Stimulated activated effector memory CD8-positive, alpha-beta T cell treated with anti-CD3 and anti-CD28 coated beads, Interleukin-12 subunit alpha, Interleukin-12 subunit beta, amount 100 ng/mL, for 72 hours (primary cell): ENCODE results near the gene GORASP2.

Experiments used
- ATAC-seq: fragments of 150-1000 bp; cut with Tn5 transposase; 2 replicates; pipeline ENCODE4 v1.10.0; 2021
- DNase-seq, 2 donors: peaks; one replicate each; pipeline ENCODE4 v3.0.0; 2021 to 2022; ENCODE audit warnings: low spot score in 2 of 2
- H3K27ac Mint-ChIP-seq: one replicate; pipeline ENCODE4 v1.8.0; 2022; ENCODE audit warnings: mild to moderate bottlenecking, mixed read lengths
- H3K36me3 Mint-ChIP-seq: one replicate; pipeline ENCODE4 v1.8.0; 2022; ENCODE audit warnings: mild to moderate bottlenecking, mixed read lengths
- H3K4me1 Mint-ChIP-seq: one replicate; pipeline ENCODE4 v1.8.0; 2022; ENCODE audit warnings: mixed read lengths
- H3K4me3 Mint-ChIP-seq: one replicate; pipeline ENCODE4 v1.8.0; 2022; ENCODE audit warnings: mild to moderate bottlenecking, mixed read lengths
- H3K9me3 Mint-ChIP-seq: one replicate; pipeline ENCODE4 v1.8.0; 2022; ENCODE audit warnings: mixed read lengths

The GORASP2 gene

DNA sequence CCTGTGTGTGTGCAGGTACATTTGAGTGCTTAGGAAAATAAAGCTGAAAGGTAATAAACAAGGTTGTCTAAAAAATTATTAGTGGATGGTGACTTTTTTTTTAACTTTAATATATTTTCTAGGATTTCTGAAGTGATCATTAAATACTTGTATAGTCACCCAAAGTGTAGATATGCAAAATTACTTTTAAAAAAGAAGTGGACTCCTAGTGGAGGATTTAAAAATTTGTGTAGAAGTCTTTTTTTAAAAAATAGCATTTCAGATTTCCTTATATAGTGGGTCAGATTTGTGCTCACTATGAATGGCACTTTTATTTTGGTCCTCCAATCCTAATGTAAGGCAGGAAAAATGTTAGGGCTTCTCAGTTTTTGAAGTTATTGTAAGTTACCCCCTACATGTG is 3.9 kb downstream of the GORASP2 start:
- peaks cover 32% of the 10 kb centered on the region for H3K4me1 Mint-ChIP-seq
- H3K36me3 Mint-ChIP-seq, result peaks cover 82% of the 10 kb centered on the region
- no peak for ATAC-seq
- no peak for DNase-seq
- H3K27ac Mint-ChIP-seq, result no peak overlapping the region
- H3K4me3 Mint-ChIP-seq, result no peak overlapping the region
- no peaks in the 10 kb centered on the region for H3K9me3 Mint-ChIP-seq

DNA sequence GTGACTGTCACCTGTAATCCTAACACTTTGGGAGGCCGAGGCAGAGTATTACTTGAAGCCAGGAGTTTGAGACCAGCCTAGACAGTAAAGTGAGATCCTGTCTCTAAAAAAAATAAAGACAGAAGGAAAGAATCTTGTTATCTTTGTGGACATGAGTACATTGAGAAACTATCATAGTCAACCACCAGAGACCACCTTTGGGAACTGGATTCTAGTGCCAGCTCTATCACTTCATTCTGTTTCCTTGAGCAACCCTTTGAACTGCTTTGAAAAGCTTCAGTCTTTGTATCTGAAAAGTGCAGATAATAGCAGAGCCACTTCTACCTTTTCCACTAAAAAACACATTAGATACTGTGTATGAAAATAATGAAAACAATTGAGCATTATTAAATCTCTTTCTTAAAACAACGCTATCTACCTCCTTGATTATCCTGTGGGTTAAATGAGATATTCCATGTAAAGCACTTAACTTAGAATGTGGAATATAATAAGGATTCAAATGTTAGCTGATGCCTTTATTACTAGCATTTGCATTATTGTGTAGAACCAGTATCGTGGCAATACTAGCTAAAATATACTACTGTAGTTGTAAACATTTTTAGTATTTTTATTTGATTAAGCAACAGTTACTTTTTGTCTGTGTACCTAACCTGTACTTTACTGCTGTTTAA is 8.8 kb downstream of the GORASP2 start:
- DNase-seq (no peak), ATAC-seq (no peak)
- H3K27ac Mint-ChIP-seq, result peak overlapping the region; percentile 54
- H3K36me3 Mint-ChIP-seq, result peaks cover 66% of the 10 kb centered on the region
- peaks cover 40% of the 10 kb centered on the region for H3K4me1 Mint-ChIP-seq
- no peak overlapping the region for H3K4me3 Mint-ChIP-seq
- no peaks in the 10 kb centered on the region for H3K9me3 Mint-ChIP-seq

DNA sequence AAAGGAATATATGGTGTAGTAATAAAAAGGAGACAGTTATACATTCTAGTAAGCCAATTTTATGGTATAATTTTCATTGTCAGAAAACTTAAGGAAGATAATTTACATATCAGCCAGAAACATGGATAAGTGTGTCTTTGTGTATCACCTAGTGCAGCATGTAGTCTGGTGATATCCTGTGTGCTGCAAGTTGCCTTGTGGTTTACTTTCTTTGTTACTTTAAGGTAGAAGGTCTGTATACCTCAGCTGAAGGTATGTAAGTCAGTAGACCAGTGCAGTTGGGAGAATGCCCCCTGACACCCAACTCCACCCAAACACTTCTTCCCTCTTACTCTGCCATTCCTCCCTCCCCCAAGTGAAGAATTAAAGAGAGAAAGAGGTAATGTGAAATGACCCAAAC is 11.0 kb downstream of the GORASP2 start:
- H3K9me3 Mint-ChIP-seq, result no peaks in the 10 kb centered on the region
- ATAC-seq (no peak), DNase-seq (no peak)
- H3K36me3 Mint-ChIP-seq, result peaks cover 49% of the 10 kb centered on the region
- no peak overlapping the region for H3K27ac Mint-ChIP-seq
- H3K4me1 Mint-ChIP-seq, result peaks cover 50% of the 10 kb centered on the region
- H3K4me3 Mint-ChIP-seq, result no peak overlapping the region

DNA sequence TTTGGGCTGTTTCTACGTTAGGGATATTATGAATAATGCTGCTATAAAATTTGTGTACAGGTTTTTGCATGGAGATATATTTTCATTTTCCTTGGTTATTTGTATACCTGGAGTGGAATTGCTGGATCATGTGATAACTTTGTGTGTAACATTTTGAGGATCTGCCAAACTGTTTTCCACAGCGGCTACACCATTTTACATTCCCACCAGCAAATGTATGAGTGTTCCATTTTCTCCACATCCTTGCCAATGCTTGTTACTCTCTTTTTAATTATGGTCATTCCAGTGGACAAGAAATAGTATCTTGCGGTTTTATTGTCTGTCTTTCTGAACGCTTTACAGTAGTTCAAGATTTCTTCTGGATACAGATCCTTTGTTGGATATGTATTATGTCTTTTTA is 13.6 kb downstream of the GORASP2 start:
- Mint-ChIP-seq H3K4me3 (no peak overlapping the region), H3K4me1 (peaks cover 48% of the 10 kb centered on the region), H3K27ac (no peak overlapping the region), H3K36me3 (peaks cover 32% of the 10 kb centered on the region), H3K9me3 (no peaks in the 10 kb centered on the region)
- DNase-seq (no peak), ATAC-seq (no peak)

DNA sequence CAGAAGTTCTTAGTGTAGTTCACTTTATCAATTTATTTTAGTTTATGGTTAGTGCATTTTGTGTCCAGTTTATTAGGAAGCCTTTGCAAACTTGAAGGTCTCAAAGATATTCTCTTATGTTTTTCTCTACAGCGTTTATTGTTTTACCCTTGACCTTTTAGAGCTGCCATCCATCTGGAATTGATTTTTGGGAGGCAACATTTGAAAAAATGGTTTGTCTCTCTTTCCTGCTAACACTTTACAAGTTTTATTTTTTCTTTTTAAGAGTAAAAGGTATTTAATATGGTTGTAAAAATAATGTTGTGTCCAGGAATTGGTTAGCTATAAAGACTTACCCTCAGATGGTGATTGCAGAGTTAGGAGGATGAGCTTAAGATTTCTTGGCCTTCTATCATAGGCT is 14.0 kb downstream of the GORASP2 start:
- H3K4me1 Mint-ChIP-seq, result peaks cover 47% of the 10 kb centered on the region
- no peaks in the 10 kb centered on the region for H3K9me3 Mint-ChIP-seq
- peaks cover 32% of the 10 kb centered on the region for H3K36me3 Mint-ChIP-seq
- no peak for DNase-seq
- no peak for ATAC-seq
- H3K4me3 Mint-ChIP-seq, result no peak overlapping the region
- H3K27ac Mint-ChIP-seq, result no peak overlapping the region

DNA sequence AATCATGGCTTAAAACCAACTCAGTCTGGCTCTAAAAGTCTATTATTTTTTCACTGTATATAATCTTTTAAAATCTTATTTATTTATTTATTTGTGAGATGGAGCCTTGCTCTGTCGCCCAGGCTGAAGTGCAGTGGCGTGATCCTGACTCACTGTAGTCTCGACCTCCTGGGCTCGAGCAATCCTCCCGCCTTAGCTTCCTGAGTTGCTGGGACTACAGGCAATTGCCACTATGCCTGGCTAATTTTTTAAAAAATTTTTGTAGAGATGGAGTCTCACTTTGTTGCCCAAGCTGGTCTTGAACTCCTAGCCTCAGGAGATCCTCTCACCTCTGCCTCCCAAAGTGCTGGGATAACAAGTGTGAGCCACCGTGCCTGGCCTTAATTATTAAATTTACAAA is 14.5 kb downstream of the GORASP2 start:
- H3K9me3 Mint-ChIP-seq, result no peaks in the 10 kb centered on the region
- H3K27ac Mint-ChIP-seq, result no peak overlapping the region
- H3K36me3 Mint-ChIP-seq, result peaks cover 31% of the 10 kb centered on the region
- H3K4me1 Mint-ChIP-seq, result peaks cover 45% of the 10 kb centered on the region
- DNase-seq, result no peak
- no peak for ATAC-seq
- no peak overlapping the region for H3K4me3 Mint-ChIP-seq

DNA sequence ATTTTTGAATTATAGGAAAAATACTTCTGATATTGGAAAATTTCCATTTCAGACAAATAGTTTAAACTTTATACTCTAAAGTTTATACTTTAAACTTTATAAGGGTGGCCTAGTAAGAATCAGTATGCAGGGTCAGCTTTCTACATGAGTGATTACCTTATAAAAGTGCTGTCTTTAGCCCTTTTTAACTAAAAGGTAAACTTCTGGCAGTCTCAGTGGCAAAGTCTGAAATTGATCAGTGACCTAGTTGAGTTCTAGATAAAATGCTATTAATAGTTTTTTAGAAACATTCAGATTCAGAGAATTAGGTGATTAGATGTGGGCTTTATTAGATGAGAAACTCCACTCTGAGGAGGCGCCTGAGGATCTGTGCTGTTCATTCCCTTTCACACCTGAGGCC is 15.5 kb downstream of the GORASP2 start:
- no peak for DNase-seq
- Mint-ChIP-seq H3K9me3 (no peaks in the 10 kb centered on the region), H3K36me3 (peaks cover 30% of the 10 kb centered on the region), H3K4me1 (peaks cover 38% of the 10 kb centered on the region), H3K27ac (no peak overlapping the region), H3K4me3 (no peak overlapping the region)
- ATAC-seq, result no peak

DNA sequence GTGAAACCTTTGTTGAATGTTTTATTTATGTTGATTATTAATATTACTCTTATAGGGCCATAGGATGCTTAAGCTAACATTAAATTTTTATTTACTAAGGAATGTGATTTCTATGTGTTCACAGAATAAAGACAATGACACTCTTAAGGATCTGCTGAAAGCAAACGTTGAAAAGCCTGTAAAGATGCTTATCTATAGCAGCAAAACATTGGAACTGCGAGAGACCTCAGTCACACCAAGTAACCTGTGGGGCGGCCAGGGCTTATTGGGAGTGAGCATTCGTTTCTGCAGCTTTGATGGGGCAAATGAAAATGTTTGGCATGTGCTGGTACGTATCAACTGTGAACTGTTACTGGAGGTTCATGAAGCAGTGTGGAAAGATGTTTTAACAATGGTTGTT is 20.4 kb downstream of the GORASP2 start:
- ATAC-seq (no peak), DNase-seq (no peak)
- H3K4me3 Mint-ChIP-seq, result no peak overlapping the region
- peaks cover 73% of the 10 kb centered on the region for H3K36me3 Mint-ChIP-seq
- H3K9me3 Mint-ChIP-seq, result no peaks in the 10 kb centered on the region
- H3K4me1 Mint-ChIP-seq, result peaks cover 10% of the 10 kb centered on the region
- H3K27ac Mint-ChIP-seq, result no peak overlapping the region

DNA sequence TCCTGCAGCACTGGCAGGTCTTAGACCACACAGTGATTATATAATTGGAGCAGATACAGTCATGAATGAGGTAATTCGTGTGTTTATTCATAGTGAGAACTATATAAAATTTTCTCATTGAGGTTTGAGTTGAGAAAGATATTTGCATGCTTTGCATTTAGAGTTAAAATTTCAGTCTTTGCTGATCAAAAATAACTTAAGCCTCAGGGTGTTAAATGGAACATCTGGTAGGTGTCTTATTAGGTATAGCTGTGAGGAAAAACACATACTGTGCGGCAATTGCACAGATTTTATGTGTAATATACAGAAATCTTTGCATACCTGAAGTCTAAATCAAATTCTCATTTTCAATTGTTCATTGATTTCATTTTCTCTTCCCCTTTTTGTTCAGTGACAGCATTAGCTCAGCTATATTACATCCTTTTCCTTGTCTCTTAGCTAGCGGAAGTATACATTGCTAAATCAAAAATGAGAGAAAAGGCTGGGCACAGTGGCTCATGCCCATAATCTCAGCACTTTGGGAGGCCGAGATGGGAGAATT is 21.2 kb downstream of the GORASP2 start:
- Mint-ChIP-seq H3K9me3 (no peaks in the 10 kb centered on the region), H3K4me1 (peaks cover 9% of the 10 kb centered on the region), H3K4me3 (no peak overlapping the region), H3K36me3 (peaks cover 79% of the 10 kb centered on the region), H3K27ac (peak overlapping the region; percentile 75)
- ATAC-seq (no peak), DNase-seq (no peak)

DNA sequence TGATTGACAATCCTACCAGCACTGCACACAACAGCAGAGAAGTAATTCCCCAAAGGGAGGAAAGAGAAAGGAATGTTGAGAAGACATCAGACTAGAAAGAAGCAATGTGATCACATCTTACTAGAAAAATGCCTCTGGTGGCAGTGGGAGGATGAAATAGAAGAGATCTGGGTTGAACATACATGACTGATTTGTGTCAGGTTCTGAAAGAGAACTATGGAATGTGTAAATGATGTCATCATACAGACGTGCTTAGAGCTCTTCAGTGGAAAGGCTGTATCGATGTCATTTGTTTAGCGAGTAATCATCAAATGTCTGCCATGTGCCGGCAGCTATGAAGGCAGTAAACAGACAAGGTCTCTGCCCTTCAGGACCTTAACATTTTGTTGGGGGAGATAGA is 24.9 kb downstream of the GORASP2 start:
- ATAC-seq, result no peak
- Mint-ChIP-seq H3K36me3 (peaks cover 100% of the 10 kb centered on the region), H3K27ac (peak overlapping the region; percentile 5), H3K9me3 (no peaks in the 10 kb centered on the region), H3K4me1 (no peaks in the 10 kb centered on the region), H3K4me3 (no peak overlapping the region)
- DNase-seq, result no peak

DNA sequence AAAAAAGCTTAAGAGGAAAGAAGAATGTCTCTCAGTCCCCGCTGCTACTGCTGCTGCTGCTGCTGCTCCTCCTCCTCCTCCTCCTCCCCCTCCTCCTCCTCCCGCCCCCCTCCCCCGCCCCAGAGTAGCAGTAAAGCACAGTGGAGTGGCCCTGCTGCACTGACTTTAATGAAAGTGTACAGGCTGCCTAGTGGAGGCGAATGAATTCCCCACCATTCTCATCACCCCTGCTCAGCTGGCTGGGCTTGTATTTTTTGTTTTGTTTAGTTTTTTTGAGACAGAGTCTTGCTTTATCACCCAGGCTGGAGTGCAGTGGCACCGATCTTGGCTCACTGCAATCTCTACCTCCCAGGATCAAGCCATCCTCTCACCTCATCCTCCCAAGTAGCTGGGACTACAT is 34.3 kb downstream of the GORASP2 start:
- Mint-ChIP-seq H3K4me3 (no peak overlapping the region), H3K4me1 (no peaks in the 10 kb centered on the region), H3K9me3 (no peaks in the 10 kb centered on the region), H3K36me3 (peaks cover 100% of the 10 kb centered on the region), H3K27ac (no peak overlapping the region)
- ATAC-seq (no peak), DNase-seq (peak in 1 of 2 donors; percentile 2)

DNA sequence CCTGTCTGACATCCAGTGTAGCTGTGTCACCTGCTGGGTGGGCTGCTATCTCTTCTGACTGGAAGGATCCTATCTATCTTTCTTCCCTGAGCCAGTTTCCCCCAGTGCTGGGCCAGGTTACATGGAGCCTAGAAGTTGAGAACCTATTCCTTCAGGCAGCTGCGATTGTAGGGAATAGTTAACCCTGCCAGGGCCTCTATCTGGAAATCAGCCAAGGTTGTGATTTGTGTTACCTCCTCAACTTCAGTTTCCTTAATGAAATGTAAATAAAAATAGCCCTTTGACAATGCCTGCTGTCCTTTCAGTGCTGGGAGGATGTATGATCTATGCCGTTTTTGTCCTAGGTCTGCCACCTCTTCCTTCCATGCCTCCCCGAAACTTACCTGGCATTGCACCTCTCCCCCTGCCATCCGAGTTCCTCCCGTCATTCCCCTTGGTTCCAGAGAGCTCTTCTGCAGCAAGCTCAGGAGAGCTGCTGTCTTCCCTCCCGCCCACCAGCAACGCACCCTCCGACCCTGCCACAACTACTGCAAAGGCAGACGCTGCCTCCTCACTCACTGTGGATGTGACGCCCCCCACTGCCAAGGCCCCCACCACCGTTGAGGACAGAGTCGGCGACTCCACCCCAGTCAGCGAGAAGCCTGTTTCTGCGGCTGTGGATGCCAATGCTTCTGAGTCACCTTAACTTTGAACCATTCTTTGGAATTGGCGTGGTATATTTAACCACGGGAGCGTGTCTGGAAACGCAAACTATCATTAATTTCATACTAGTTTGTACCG is 36.6 kb downstream of the GORASP2 start:
- H3K27ac Mint-ChIP-seq, result no peak overlapping the region
- H3K36me3 Mint-ChIP-seq, result peaks cover 84% of the 10 kb centered on the region
- ATAC-seq (no peak), DNase-seq (no peak)
- H3K4me3 Mint-ChIP-seq, result no peak overlapping the region
- H3K4me1 Mint-ChIP-seq, result no peaks in the 10 kb centered on the region
- H3K9me3 Mint-ChIP-seq, result no peaks in the 10 kb centered on the region

DNA sequence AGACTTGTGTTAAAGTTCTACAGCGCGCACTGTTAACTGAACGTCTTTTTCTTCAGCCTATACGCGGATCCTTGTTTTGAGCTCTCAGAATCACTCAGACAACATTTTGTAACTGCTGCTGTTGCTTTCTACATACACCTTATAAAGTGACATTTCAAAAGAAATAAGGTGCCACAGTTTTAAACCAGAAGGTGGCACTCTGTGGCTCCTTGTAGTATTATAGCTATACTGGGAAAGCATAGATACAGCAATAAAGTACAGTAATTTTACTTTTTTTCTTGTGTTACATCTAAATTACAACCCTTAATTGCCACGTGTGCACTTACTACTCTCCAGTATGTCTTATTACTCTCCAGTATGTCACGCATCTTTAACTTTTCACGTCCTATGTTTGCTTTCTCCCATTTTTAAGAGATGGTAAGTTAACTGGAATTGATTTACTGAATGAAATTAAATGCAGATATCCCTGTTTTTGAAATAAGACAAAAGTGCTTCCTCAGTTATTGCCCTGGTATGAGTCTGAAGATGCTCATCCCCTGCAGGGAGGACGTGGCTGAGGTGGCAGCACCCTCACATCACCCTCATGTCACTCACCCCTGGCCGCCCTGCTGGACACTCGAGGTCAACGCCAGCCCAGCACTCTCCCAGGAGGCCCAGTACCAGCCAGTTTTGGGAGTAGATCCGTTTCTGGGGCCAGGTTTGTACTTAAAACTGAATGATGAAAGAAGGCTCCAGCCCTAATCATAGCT is 37.8 kb downstream of the GORASP2 start:
- Mint-ChIP-seq H3K9me3 (no peaks in the 10 kb centered on the region), H3K27ac (peak overlapping the region; percentile 52), H3K4me3 (no peak overlapping the region), H3K36me3 (peaks cover 72% of the 10 kb centered on the region), H3K4me1 (no peaks in the 10 kb centered on the region)
- ATAC-seq (no peak), DNase-seq (no peak)

DNA sequence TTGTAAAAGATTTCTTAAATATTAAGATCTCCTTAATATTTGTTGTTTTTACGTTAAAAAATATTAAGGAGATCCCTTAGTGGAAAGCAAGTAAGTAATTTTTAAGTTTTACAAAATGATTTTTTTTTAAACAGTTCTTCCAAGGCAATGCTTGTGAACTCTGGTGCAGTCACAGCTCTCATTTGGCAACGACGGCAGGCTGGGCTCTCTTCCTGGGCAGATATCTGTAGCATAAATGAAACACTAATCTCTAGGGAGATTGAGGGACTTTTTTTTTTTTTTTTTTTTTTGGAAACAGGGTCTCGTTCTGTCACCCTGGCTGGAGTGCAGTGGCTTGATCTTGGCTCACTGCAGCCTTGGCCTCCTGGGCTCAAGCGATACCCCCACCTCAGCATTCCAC is 38.5 kb downstream of the GORASP2 start:
- ATAC-seq (no peak), DNase-seq (no peak)
- Mint-ChIP-seq H3K4me3 (no peak overlapping the region), H3K9me3 (no peaks in the 10 kb centered on the region), H3K36me3 (peaks cover 64% of the 10 kb centered on the region), H3K27ac (peak overlapping the region; percentile 77), H3K4me1 (no peaks in the 10 kb centered on the region)

DNA sequence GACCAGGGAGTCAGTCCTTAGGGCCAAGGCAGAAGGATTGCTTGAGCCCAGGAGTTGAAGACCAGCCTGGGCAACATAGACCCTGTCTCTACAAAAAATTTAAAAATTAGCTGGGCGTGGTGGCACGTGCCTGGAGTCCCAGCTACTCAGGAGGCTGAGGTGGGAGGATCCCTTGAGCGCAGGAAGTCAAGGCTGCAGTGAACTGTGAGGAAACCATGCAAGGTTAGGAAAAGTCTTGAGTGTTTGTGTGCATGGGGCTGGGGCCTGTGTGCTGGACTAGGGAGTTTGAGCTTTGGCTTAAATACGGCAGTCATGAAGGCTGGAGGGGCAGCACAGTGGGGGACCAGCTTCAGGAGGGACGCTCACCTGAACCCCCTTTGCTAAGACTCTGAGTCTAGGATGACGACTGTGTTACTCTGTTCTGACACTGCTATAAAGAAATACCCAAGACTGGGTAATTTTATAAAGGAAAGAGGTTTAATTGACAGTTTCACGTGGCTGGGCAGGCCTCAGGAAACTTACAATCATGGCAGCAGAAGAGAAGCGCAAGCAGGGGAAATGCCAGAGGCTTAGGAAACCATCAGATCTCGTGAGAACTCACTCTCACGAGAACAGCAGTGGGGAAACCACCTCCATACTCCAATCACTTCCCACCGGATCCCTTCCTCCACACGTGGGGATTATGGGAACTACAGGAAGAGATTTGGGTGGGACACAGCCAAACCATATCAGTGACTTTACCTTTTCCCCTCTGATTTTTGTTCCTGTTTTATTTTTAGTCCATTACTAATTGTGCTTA is 39.4 kb downstream of the GORASP2 start:
- ATAC-seq (no peak), DNase-seq (peak in 1 of 2 donors; percentile 34)
- H3K36me3 Mint-ChIP-seq, result peaks cover 63% of the 10 kb centered on the region
- no peak overlapping the region for H3K4me3 Mint-ChIP-seq
- no peaks in the 10 kb centered on the region for H3K9me3 Mint-ChIP-seq
- H3K27ac Mint-ChIP-seq, result peak overlapping the region; percentile 77
- H3K4me1 Mint-ChIP-seq, result peaks cover 8% of the 10 kb centered on the region
